COLO668 (cell line): Measurements from ENCODE around the gene IPO5.
A peak's percentile ranks its signal among the peaks of the same experiment; 100 is the strongest.
"Not testable (repeated sequence)": the region's sequence is repeated elsewhere in the genome, so short reads cannot be mapped to it uniquely, and the experiment has no call there.

ENCODE experiments used
- DNase-seq: peaks from one replicate; lab custom pipeline; 2025; ENCODE audit not compliant: unreplicated experiment; lab: John Stamatoyannopoulos, UW

IPO5 gene

GRCh38 chr13:97948041-97948440, 5.4 kb upstream of the IPO5 start:
- no peak for DNase-seq

GRCh38 chr13:97949316-97949715, 4.2 kb upstream of the IPO5 start:
- not testable (repeated sequence) for DNase-seq

GRCh38 chr13:97951376-97951775, 2.1 kb upstream of the IPO5 start:
- DNase-seq, result no peak

GRCh38 chr13:97952831-97953230, 644 bp upstream of the IPO5 start:
- DNase-seq, result not testable (repeated sequence)

GRCh38 chr13:97961340-97961739, 7.9 kb downstream of the IPO5 start:
- no peak for DNase-seq

- DNase-seq, result no peak
Measured at GRCh38 chr13:97962887-97963286, 9.4 kb downstream of the IPO5 start.

- DNase-seq, result no peak
Measured at GRCh38 chr13:97967226-97967625, 13.8 kb downstream of the IPO5 start.

- no peak for DNase-seq
Measured at GRCh38 chr13:97967948-97968347, 14.5 kb downstream of the IPO5 start.

GRCh38 chr13:97971519-97971918, 18.0 kb downstream of the IPO5 start:
- DNase-seq, result no peak

- DNase-seq, result no peak
Measured at GRCh38 chr13:97974773-97975172, 21.3 kb downstream of the IPO5 start.

- DNase-seq, result no peak
Measured at GRCh38 chr13:97975280-97975847, 21.9 kb downstream of the IPO5 start.

GRCh38 chr13:97975848-97976609, 22.6 kb downstream of the IPO5 start:
- peak; percentile 100 for DNase-seq

- DNase-seq, result peak; percentile 90
Measured at GRCh38 chr13:97976610-97977521, 23.4 kb downstream of the IPO5 start.

GRCh38 chr13:97977982-97978381, 24.5 kb downstream of the IPO5 start:
- DNase-seq, result no peak

GRCh38 chr13:97978651-97979050, 25.2 kb downstream of the IPO5 start:
- DNase-seq, result no peak

- DNase-seq, result no peak
Measured at GRCh38 chr13:97979051-97979450, 25.6 kb downstream of the IPO5 start.

- no peak for DNase-seq
Measured at GRCh38 chr13:97979556-97979955, 26.1 kb downstream of the IPO5 start.

- DNase-seq, result no peak
Measured at GRCh38 chr13:97982286-97982685, 28.8 kb downstream of the IPO5 start.

- no peak for DNase-seq
Measured at GRCh38 chr13:97986835-97987234, 33.4 kb downstream of the IPO5 start.

- DNase-seq, result no peak
Measured at GRCh38 chr13:97999653-98000052, 46.2 kb downstream of the IPO5 start.

- DNase-seq, result no peak
Measured at GRCh38 chr13:98004107-98004506, 50.6 kb downstream of the IPO5 start.

GRCh38 chr13:98004997-98005396, 51.5 kb downstream of the IPO5 start:
- not testable (repeated sequence) for DNase-seq
